H1 (cell line): ENCODE measurements around the gene TTC33. TPM values are rescaled to one million over a fixed set of nuclear protein-coding genes. Genes with fewer than 3 reads are reported as not detected.

Source experiments
- CTCF ChIA-PET: fragments of 300-600 bp; sonication (Branson Sonifier 250); formaldehyde crosslinking; loops from one replicate; lab custom pipeline; 2021; ENCODE audit not compliant: partially characterized antibody; lab: Charles Lee
- POLR2A ChIA-PET: fragments of 300-600 bp; sonication (Branson Sonifier 250); formaldehyde crosslinking; loops from one replicate; lab custom pipeline; 2021; ENCODE audit warnings: inconsistent platforms; ENCODE audit not compliant: partially characterized antibody; lab: Charles Lee
- DNase-seq, 2 experiments: peaks; one replicate each; pipeline versions ENCODE4 v3.0.0 to v3.0.0-alpha.2; 2010 to 2022; ENCODE audit warnings: low spot score in 2 of 2, low read depth in 1 of 2, mixed read lengths in 1 of 2
- FAIRE-seq: peaks from 2 replicates; lab custom pipeline; 2011; peaks lifted over from hg19 to GRCh38; lab: Jason Lieb, UNC
- H2AFZ ChIP-seq: 2 replicates; pipeline ENCODE4 v1.8.1; 2012; ENCODE audit warnings: low read length, inconsistent platforms
- H2AK5ac ChIP-seq: 2 replicates; pipeline ENCODE4 v1.6.1; 2013; ENCODE audit warnings: low read depth, low read length
- H2BK120ac ChIP-seq: replicated peaks from 2 replicates; pipeline ENCODE3; 2013; ENCODE audit warnings: low read depth, low read length, inconsistent platforms
- H2BK12ac ChIP-seq: 2 replicates; pipeline ENCODE4 v1.6.1; 2013; ENCODE audit warnings: low read depth, low read length
- H2BK15ac ChIP-seq: 2 replicates; pipeline ENCODE4 v1.6.1; 2013; ENCODE audit warnings: low read length
- H2BK20ac ChIP-seq: 2 replicates; pipeline ENCODE4 v1.6.1; 2013; ENCODE audit warnings: low read length
- H2BK5ac ChIP-seq: 2 replicates; pipeline ENCODE4 v1.6.1; 2013; ENCODE audit warnings: low read depth, low read length
- H3K14ac ChIP-seq: 2 replicates; pipeline ENCODE4 v1.6.1; 2013; ENCODE audit warnings: inconsistent platforms; ENCODE audit not compliant: insufficient read length
- H3K18ac ChIP-seq: 2 replicates; pipeline ENCODE4 v1.6.1; 2013; ENCODE audit warnings: low read length; ENCODE audit errors: extremely low read depth
- H3K23ac ChIP-seq: 2 replicates; pipeline ENCODE4 v1.6.1; 2013; ENCODE audit warnings: inconsistent platforms; ENCODE audit not compliant: insufficient read length
- H3K23me2 ChIP-seq: 2 replicates; pipeline ENCODE4 v1.6.1; 2013; ENCODE audit warnings: low read depth, low read length
- H3K27ac ChIP-seq: 2 replicates; pipeline ENCODE4 v1.6.1; 2011; ENCODE audit warnings: low read depth, low read length, inconsistent platforms
- H3K27me3 ChIP-seq, 4 experiments: replicated peaks in 1 of 4; 1 replicate in 1 of 4; 2 replicates in 3 of 4; pipeline versions ENCODE4 v1.6.1 to v1.8.1; 2011 to 2013; ENCODE audit warnings: low read length in 3 of 4, mild to moderate bottlenecking in 3 of 4, inconsistent platforms in 2 of 4, mixed read lengths in 2 of 4, moderate library complexity in 1 of 4; ENCODE audit not compliant: control insufficient read depth in 3 of 4, insufficient read depth in 3 of 4; ENCODE audit errors: extremely low read depth in 1 of 4
- H3K36me3 ChIP-seq, 4 experiments: 2 replicates each; pipeline versions ENCODE4 v1.6.1 to v1.8.1; 2011 to 2013; ENCODE audit warnings: mild to moderate bottlenecking in 4 of 4, low read length in 3 of 4, moderate library complexity in 2 of 4, control low read depth in 1 of 4, inconsistent platforms in 1 of 4; ENCODE audit not compliant: insufficient read depth in 4 of 4, control insufficient read depth in 2 of 4
- H3K4ac ChIP-seq: replicated peaks from 2 replicates; pipeline ENCODE3; 2013; ENCODE audit warnings: low read length, low read depth, mixed read lengths, inconsistent platforms; ENCODE audit not compliant: insufficient read length
- H3K4me1 ChIP-seq, 4 experiments: replicated peaks in 1 of 4; 1 replicate in 1 of 4; 2 replicates in 3 of 4; pipeline versions ENCODE4 v1.6.1 to v1.8.1; 2011 to 2013; ENCODE audit warnings: low read length in 3 of 4, inconsistent platforms in 2 of 4, mixed read lengths in 1 of 4; ENCODE audit not compliant: insufficient read depth in 4 of 4, control insufficient read depth in 3 of 4
- H3K4me2 ChIP-seq, 2 experiments: 2 replicates each; pipeline versions ENCODE4 v1.6.1 to v1.8.1; 2011 to 2013; ENCODE audit warnings: low read depth in 2 of 2, low read length in 2 of 2, control low read depth in 1 of 2, inconsistent platforms in 1 of 2, mild to moderate bottlenecking in 1 of 2; ENCODE audit not compliant: insufficient read depth in 1 of 2
- H3K4me3 ChIP-seq, 4 experiments: fragments of 200-600, 300-600 bp in 1 of 4; sonication (generic), shearing (Covaris generic), sonication (Bioruptor Twin) in 1 of 4; 2 replicates each; pipeline versions ENCODE4 v1.5.1 to v1.8.1; 2011 to 2016; ENCODE audit warnings: low read length in 4 of 4, low read depth in 3 of 4, control low read depth in 2 of 4, inconsistent platforms in 2 of 4, mild to moderate bottlenecking in 2 of 4, mixed read lengths in 1 of 4, moderate library complexity in 1 of 4; ENCODE audit not compliant: insufficient read depth in 2 of 4; ENCODE audit errors: extremely low read depth in 1 of 4
- H3K56ac ChIP-seq: replicated peaks from 2 replicates; pipeline ENCODE3; 2013; ENCODE audit warnings: low read depth, mild to moderate bottlenecking, mixed read lengths, low read length, inconsistent platforms; ENCODE audit not compliant: insufficient read length
- H3K79me1 ChIP-seq: 2 replicates; pipeline ENCODE4 v1.6.1; 2013; ENCODE audit warnings: low read depth, low read length, control low read depth
- H3K79me2 ChIP-seq, 2 experiments: 2 replicates each; pipeline versions ENCODE4 v1.6.1 to v1.8.1; 2012 to 2013; ENCODE audit warnings: low read length in 2 of 2, mild to moderate bottlenecking in 2 of 2, inconsistent platforms in 1 of 2; ENCODE audit not compliant: insufficient read depth in 2 of 2, control insufficient read depth in 1 of 2
- H3K9ac ChIP-seq, 4 experiments: replicated peaks in 1 of 4; 1 replicate in 1 of 4; 2 replicates in 3 of 4; pipeline versions ENCODE4 v1.6.1 to v1.8.1; 2011 to 2013; ENCODE audit warnings: low read depth in 3 of 4, low read length in 3 of 4, control low read depth in 2 of 4, mild to moderate bottlenecking in 2 of 4, moderate library complexity in 2 of 4, inconsistent platforms in 1 of 4; ENCODE audit errors: extremely low read depth in 1 of 4
- H3K9me3 ChIP-seq, 2 experiments: 2 replicates each; pipeline versions ENCODE4 v1.6.1 to v1.8.1; 2012 to 2013; ENCODE audit warnings: mild to moderate bottlenecking in 2 of 2, moderate library complexity in 2 of 2, control low read depth in 1 of 2, inconsistent platforms in 1 of 2, low read depth in 1 of 2, low read length in 1 of 2, mixed read lengths in 1 of 2; ENCODE audit not compliant: insufficient read depth in 2 of 2
- H4K20me1 ChIP-seq, 2 experiments: replicated peaks in 1 of 2; 2 replicates each; pipeline versions ENCODE3 to v1.8.1; 2011 to 2013; ENCODE audit warnings: inconsistent platforms in 2 of 2, low read length in 2 of 2, mild to moderate bottlenecking in 1 of 2; ENCODE audit not compliant: insufficient read depth in 2 of 2, control insufficient read depth in 1 of 2
- H4K5ac ChIP-seq: 2 replicates; pipeline ENCODE4 v1.6.1; 2013; ENCODE audit warnings: low read length, low read depth, mixed read lengths, inconsistent platforms; ENCODE audit not compliant: insufficient read length
- H4K8ac ChIP-seq: 2 replicates; pipeline ENCODE4 v1.8.0; 2013; ENCODE audit warnings: mild to moderate bottlenecking, moderate library complexity, low read length, inconsistent platforms; ENCODE audit not compliant: insufficient read depth; ENCODE audit errors: extremely low read depth
- H4K91ac ChIP-seq: replicated peaks from 2 replicates; pipeline ENCODE3; 2013; ENCODE audit warnings: low read length, mixed read lengths, inconsistent platforms; ENCODE audit not compliant: insufficient read length
- POLR2A ChIP-seq, 2 experiments: IDR thresholded peaks; 1 replicate in 1 of 2; 2 replicates in 1 of 2; pipeline ENCODE4 v1.6.1; 2011; ENCODE audit warnings: low read depth in 2 of 2, low read length in 2 of 2, mild to moderate bottlenecking in 2 of 2; ENCODE audit errors: control extremely low read depth in 1 of 2
- RAD21 ChIP-seq, 2 experiments: IDR thresholded peaks in 1 of 2; conservative IDR thresholded peaks in 1 of 2; 2 replicates each; pipeline ENCODE4 v1.6.1; 2011; ENCODE audit warnings: low read depth in 2 of 2, low read length in 2 of 2, improper control_type of control experiment in 1 of 2, inconsistent platforms in 1 of 2, mild to moderate bottlenecking in 1 of 2, moderate library complexity in 1 of 2
- TAF7 ChIP-seq: optimal IDR thresholded peaks from 2 replicates; pipeline ENCODE3; 2011; ENCODE audit warnings: low read depth, mild to moderate bottlenecking, inconsistent platforms, low read length, moderate library complexity, borderline replicate concordance
- WGBS, 2 experiments: shearing (Covaris generic) in 1 of 2; methylation state at CpG; one replicate each; pipeline versions ENCODE4 v1.1.6 to v1.1.7; 2013 to 2015; ENCODE audit warnings: low lambda C conversion rate in 2 of 2, mixed read lengths in 2 of 2, inconsistent platforms in 1 of 2, low coverage in 1 of 2, missing lambda C conversion rate in 1 of 2; ENCODE audit not compliant: insufficient replicate concordance in 2 of 2, insufficient coverage in 1 of 2, insufficient read length in 1 of 2; ENCODE audit errors: extremely low coverage in 1 of 2, missing lambda C conversion rate in 1 of 2; 5-methylcytosine and 5-hydroxymethylcytosine counted together
- polyA plus RNA-seq, 7 experiments: library from polyadenylated mRNA; depleted of rRNA in 3 of 7; stranded (reverse) in 5 of 7; unstranded in 2 of 7; fragments of >200 nt in 5 of 7; fragments of 200-250 nt in 2 of 7; gene quantifications; 1 replicate in 5 of 7; 2 replicates in 1 of 7; 4 replicates in 1 of 7; pipeline versions ENCODE4 v1.2.1 to v1.2.3, GENCODE V29; 2011 to 2013; ENCODE audit warnings: missing spikeins in 2 of 7, mixed read lengths in 2 of 7
- total RNA-seq: library from RNA; stranded (reverse); fragmentation: NEBNext Ultra II Directional; extraction: Animal tissue kit (Norgen Biotek cat#: 25700); gene quantifications from 2 replicates; pipeline ENCODE4 v1.2.1, GENCODE V29; 2021
- TF ChIP-seq, protein P1 (sequence below), 3 experiments: IDR thresholded peaks; 1 replicate in 2 of 3; 2 replicates in 1 of 3; pipeline versions ENCODE4 v1.5.1 to v1.6.1; 2011; ENCODE audit warnings: low read length in 3 of 3, mild to moderate bottlenecking in 3 of 3, inconsistent platforms in 2 of 3, low read depth in 1 of 3, moderate library complexity in 1 of 3; ENCODE audit not compliant: insufficient read depth in 1 of 3; ENCODE audit errors: control extremely low read depth in 1 of 3

TTC33 gene
- total and polyA plus RNA-seq, 2 of the 8 experiments (the other 6 are each of a cell fraction or from before 2014, with no cell fraction given) = 1.2 to 12.6 TPM

- 1% methylated on average over 11 of the region's 11 CpGs; no CpG with 5 or more reads in 1 of the 2 experiments for WGBS, 2 experiments
- CTCF ChIA-PET = interaction anchor here (1.0 to 1.3 kb wide), 2 partner anchors 19 to 78 kb away, joined by 3 to 4 read pairs; no protein-coding TSS in a partner anchor
Observed at GRCh38 chr5:40755093-40755406, 711 bp downstream of the TTC33 start.

More at GRCh38 chr5:40755093-40755406, 711 bp downstream of the TTC33 start:
- Histone ChIP-seq H3K79me2 (peaks cover 0 to 16% of the 10 kb centered on the region in 2 experiments; a peak in 2 of 4 replicates), H3K23ac (no peak overlapping the region), H3K27me3 (peaks cover 0 to 3% (median 0%) of the 10 kb centered on the region in 4 experiments; a peak in 1 of 7 replicates), H3K9me3 (no peaks in the 10 kb centered on the region), H4K5ac (no peak overlapping the region), H2BK5ac (no peak overlapping the region), H3K18ac (0 out of 2 replicates have a peak overlapping the region, but pooled peaks have one; percentile 1), H2BK15ac (no peak overlapping the region), H3K4me2 (peak overlapping the region; percentile 65 to 73), H2BK120ac (no peak overlapping the region), H2AK5ac (no peak overlapping the region), H3K14ac (no peak overlapping the region), H3K56ac (no peak overlapping the region), H2AFZ (peak overlapping the region; percentile 96), H3K4me3 (peak overlapping the region; percentile 74 to 96 (median 88)), H3K4ac (no peak overlapping the region), H4K91ac (no peak overlapping the region), H3K36me3 (no peaks in the 10 kb centered on the region; a peak in 1 of 8 replicates), H4K8ac (no peak overlapping the region), H3K9ac (peak overlapping the region; percentile 54 to 72 (median 64)), H3K27ac (no peak overlapping the region), H2BK12ac (no peak overlapping the region), H3K23me2 (no peaks in the 10 kb centered on the region; the same call in 1 of the 2 replicates), H3K4me1 (no peaks in the 10 kb centered on the region), H4K20me1 (no peaks in the 10 kb centered on the region), H2BK20ac (no peak overlapping the region), H3K79me1 (no peaks in the 10 kb centered on the region; the same call in 1 of the 2 replicates)
- peak; percentile 84 for FAIRE-seq
- POLR2A ChIA-PET = interaction anchor here (1.0 to 1.2 kb wide), 2 partner anchors 70 to 77 kb away, joined by 3 read pairs; no protein-coding TSS in a partner anchor
- TF ChIP-seq, protein P1, sequence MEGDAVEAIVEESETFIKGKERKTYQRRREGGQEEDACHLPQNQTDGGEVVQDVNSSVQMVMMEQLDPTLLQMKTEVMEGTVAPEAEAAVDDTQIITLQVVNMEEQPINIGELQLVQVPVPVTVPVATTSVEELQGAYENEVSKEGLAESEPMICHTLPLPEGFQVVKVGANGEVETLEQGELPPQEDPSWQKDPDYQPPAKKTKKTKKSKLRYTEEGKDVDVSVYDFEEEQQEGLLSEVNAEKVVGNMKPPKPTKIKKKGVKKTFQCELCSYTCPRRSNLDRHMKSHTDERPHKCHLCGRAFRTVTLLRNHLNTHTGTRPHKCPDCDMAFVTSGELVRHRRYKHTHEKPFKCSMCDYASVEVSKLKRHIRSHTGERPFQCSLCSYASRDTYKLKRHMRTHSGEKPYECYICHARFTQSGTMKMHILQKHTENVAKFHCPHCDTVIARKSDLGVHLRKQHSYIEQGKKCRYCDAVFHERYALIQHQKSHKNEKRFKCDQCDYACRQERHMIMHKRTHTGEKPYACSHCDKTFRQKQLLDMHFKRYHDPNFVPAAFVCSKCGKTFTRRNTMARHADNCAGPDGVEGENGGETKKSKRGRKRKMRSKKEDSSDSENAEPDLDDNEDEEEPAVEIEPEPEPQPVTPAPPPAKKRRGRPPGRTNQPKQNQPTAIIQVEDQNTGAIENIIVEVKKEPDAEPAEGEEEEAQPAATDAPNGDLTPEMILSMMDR (IDR thresholded peaks at IDR 0.05; ENCODE audit: control extremely low read depth in 1 of 3, insufficient read depth in 1 of 3, low read depth in 1 of 3, low read length in 3 of 3) = peak; percentile 35 to 66 (median 64)
- TF ChIP-seq POLR2A (IDR thresholded peaks at IDR 0.05; ENCODE audit: control extremely low read depth in 1 of 2, low read depth in 2 of 2, low read length in 2 of 2) = 0 out of 3 replicates have a peak, but pooled peaks of 1 of the 2 experiments have one; percentile 26
- peak; percentile 53 to 63 for TF ChIP-seq RAD21 (IDR thresholded peaks at IDR 0.05 in 1 of 2, conservative IDR thresholded peaks at IDR 0.05 in 1 of 2; ENCODE audit: low read depth in 2 of 2, low read length in 2 of 2)
- no peak for TF ChIP-seq TAF7
- DNase-seq = no peak
